ENCODE data around the gene SEPTIN8.

GRCh38 chr5:132760601-132761317, 16.3 kb downstream of the SEPTIN8 start:
- TF ChIP-seq POLR2AphosphoS5 (IDR thresholded peaks at IDR 0.05; ENCODE audit: low read depth): no peak
- TF ChIP-seq, protein P1, sequence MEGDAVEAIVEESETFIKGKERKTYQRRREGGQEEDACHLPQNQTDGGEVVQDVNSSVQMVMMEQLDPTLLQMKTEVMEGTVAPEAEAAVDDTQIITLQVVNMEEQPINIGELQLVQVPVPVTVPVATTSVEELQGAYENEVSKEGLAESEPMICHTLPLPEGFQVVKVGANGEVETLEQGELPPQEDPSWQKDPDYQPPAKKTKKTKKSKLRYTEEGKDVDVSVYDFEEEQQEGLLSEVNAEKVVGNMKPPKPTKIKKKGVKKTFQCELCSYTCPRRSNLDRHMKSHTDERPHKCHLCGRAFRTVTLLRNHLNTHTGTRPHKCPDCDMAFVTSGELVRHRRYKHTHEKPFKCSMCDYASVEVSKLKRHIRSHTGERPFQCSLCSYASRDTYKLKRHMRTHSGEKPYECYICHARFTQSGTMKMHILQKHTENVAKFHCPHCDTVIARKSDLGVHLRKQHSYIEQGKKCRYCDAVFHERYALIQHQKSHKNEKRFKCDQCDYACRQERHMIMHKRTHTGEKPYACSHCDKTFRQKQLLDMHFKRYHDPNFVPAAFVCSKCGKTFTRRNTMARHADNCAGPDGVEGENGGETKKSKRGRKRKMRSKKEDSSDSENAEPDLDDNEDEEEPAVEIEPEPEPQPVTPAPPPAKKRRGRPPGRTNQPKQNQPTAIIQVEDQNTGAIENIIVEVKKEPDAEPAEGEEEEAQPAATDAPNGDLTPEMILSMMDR (IDR thresholded peaks at IDR 0.05; ENCODE audit: insufficient read depth, low read length): no peak
- no peak for TF ChIP-seq GABPA (IDR thresholded peaks at IDR 0.05; ENCODE audit: low read depth)
- no peak for TF ChIP-seq REST (IDR thresholded peaks at IDR 0.05; ENCODE audit: insufficient replicate concordance, low read depth)
